Mucosa of rectum (tissue), 2 donors: ENCODE data around the gene ELOB.

Experiments used
- H3K27ac ChIP-seq, 2 donors: one replicate each; pipeline ENCODE4 v1.7.0; 2013; ENCODE audit warnings: inconsistent platforms in 2 of 2, low read depth in 2 of 2, low read length in 2 of 2
- H3K27me3 ChIP-seq, 2 donors: one replicate each; pipeline ENCODE4 v1.7.0; 2013; ENCODE audit warnings: low read length in 2 of 2; ENCODE audit not compliant: control insufficient read depth in 2 of 2, insufficient read depth in 2 of 2
- H3K36me3 ChIP-seq, 2 donors: one replicate each; pipeline ENCODE4 v1.7.0; 2013; ENCODE audit warnings: low read length in 2 of 2; ENCODE audit not compliant: control insufficient read depth in 2 of 2, insufficient read depth in 2 of 2
- H3K4me1 ChIP-seq, 2 donors: one replicate each; pipeline ENCODE4 v1.7.0; 2013; ENCODE audit warnings: low read length in 2 of 2, mild to moderate bottlenecking in 1 of 2; ENCODE audit not compliant: control insufficient read depth in 2 of 2, insufficient read depth in 2 of 2
- H3K4me3 ChIP-seq, 2 donors: one replicate each; pipeline ENCODE4 v1.7.0; 2013; ENCODE audit warnings: low read length in 2 of 2
- H3K9ac ChIP-seq, 2 donors: one replicate each; pipeline ENCODE4 v1.7.0; 2013; ENCODE audit warnings: low read length in 2 of 2, low read depth in 1 of 2, mild to moderate bottlenecking in 1 of 2
- H3K9me3 ChIP-seq, 2 donors: one replicate each; pipeline ENCODE4 v1.7.0; 2013; ENCODE audit warnings: low read length in 2 of 2; ENCODE audit not compliant: control insufficient read depth in 2 of 2
- donor health status: healthy.
- donor health status: Normal muscosa, but diverticular disease.

ELOB gene

GRCh38 chr16:2783581-2784357, 6.7 kb upstream of the ELOB start:
- H3K4me3 ChIP-seq, result no peak overlapping the region
- peaks cover 17% of the 10 kb centered on the region in 2 donors for H3K27me3 ChIP-seq
- H3K9me3 ChIP-seq, result no peaks in the 10 kb centered on the region
- H3K9ac ChIP-seq, result no peak overlapping the region
- peaks cover 8 to 12% of the 10 kb centered on the region in 2 donors for H3K4me1 ChIP-seq
- H3K36me3 ChIP-seq, result no peaks in the 10 kb centered on the region
- no peak overlapping the region for H3K27ac ChIP-seq

GRCh38 chr16:2782583-2783351, 5.7 kb upstream of the ELOB start:
- no peak overlapping the region for H3K9ac ChIP-seq
- H3K4me3 ChIP-seq, result no peak overlapping the region
- no peaks in the 10 kb centered on the region for H3K9me3 ChIP-seq
- peaks cover 17% of the 10 kb centered on the region in 2 donors for H3K27me3 ChIP-seq
- peaks cover 17 to 20% of the 10 kb centered on the region in 2 donors for H3K4me1 ChIP-seq
- H3K36me3 ChIP-seq, result no peaks in the 10 kb centered on the region
- no peak overlapping the region for H3K27ac ChIP-seq

GRCh38 chr16:2779978-2780898, 3.2 kb upstream of the ELOB start:
- no peak overlapping the region for H3K4me3 ChIP-seq
- no peaks in the 10 kb centered on the region for H3K9me3 ChIP-seq
- H3K9ac ChIP-seq, result no peak overlapping the region
- peaks cover 3 to 5% of the 10 kb centered on the region in 2 donors for H3K27me3 ChIP-seq
- H3K4me1 ChIP-seq, result peaks cover 21 to 24% of the 10 kb centered on the region in 2 donors
- peaks cover under 1 to 1% of the 10 kb centered on the region in 2 donors for H3K36me3 ChIP-seq
- H3K27ac ChIP-seq, result no peak overlapping the region

- no peak overlapping the region for H3K27ac ChIP-seq
- no peaks in the 10 kb centered on the region for H3K27me3 ChIP-seq
- H3K9me3 ChIP-seq, result no peaks in the 10 kb centered on the region
- H3K4me3 ChIP-seq, result no peak overlapping the region
- peaks cover 8% of the 10 kb centered on the region in 2 donors for H3K36me3 ChIP-seq
- H3K9ac ChIP-seq, result no peak overlapping the region
- peaks cover 23 to 25% of the 10 kb centered on the region in 2 donors for H3K4me1 ChIP-seq
These were observed 2.3 kb upstream of the ELOB start for GRCh38 chr16:2779151-2779920.

- no peaks in the 10 kb centered on the region for H3K27me3 ChIP-seq
- peaks cover 23 to 25% of the 10 kb centered on the region in 2 donors for H3K4me1 ChIP-seq
These were observed 1.5 kb upstream of the ELOB start for GRCh38 chr16:2778630-2778958.

GRCh38 chr16:2777903-2778629, 986 bp upstream of the ELOB start:
- Histone ChIP-seq H3K36me3 (peaks cover 14 to 20% of the 10 kb centered on the region in 2 donors), H3K9me3 (no peaks in the 10 kb centered on the region), H3K4me1 (peaks cover 23 to 25% of the 10 kb centered on the region in 2 donors), H3K27me3 (no peaks in the 10 kb centered on the region), H3K9ac (peak overlapping the region; percentile 100), H3K4me3 (peak overlapping the region; percentile 95 to 96), H3K27ac (peak overlapping the region; percentile 99 to 100)

More at GRCh38 chr16:2778630-2778958, 1.5 kb upstream of the ELOB start:
- Histone ChIP-seq H3K27ac (peak overlapping the region; percentile 99 to 100), H3K9ac (peak overlapping the region; percentile 100), H3K4me3 (peak overlapping the region; percentile 95 to 96), H3K9me3 (no peaks in the 10 kb centered on the region), H3K36me3 (peaks cover 11 to 16% of the 10 kb centered on the region in 2 donors)

- H3K9me3 ChIP-seq, result no peaks in the 10 kb centered on the region
- peaks cover 23 to 25% of the 10 kb centered on the region in 2 donors for H3K4me1 ChIP-seq
- peak overlapping the region; percentile 74 to 94 for H3K9ac ChIP-seq
- H3K36me3 ChIP-seq, result peaks cover 26 to 31% of the 10 kb centered on the region in 2 donors
- H3K4me3 ChIP-seq, result peak overlapping the region; percentile 72 to 91
- H3K27me3 ChIP-seq, result no peaks in the 10 kb centered on the region
- peak overlapping the region; percentile 69 to 81 for H3K27ac ChIP-seq
These were observed 460 bp downstream of the ELOB start for GRCh38 chr16:2776500-2777139.

GRCh38 chr16:2775765-2776499, 1.1 kb downstream of the ELOB start:
- Histone ChIP-seq H3K9ac (peak overlapping the region; percentile 74 to 94), H3K4me3 (peak overlapping the region; percentile 72 to 91), H3K9me3 (no peaks in the 10 kb centered on the region), H3K27me3 (no peaks in the 10 kb centered on the region), H3K36me3 (peaks cover 31 to 37% of the 10 kb centered on the region in 2 donors), H3K4me1 (peaks cover 23 to 25% of the 10 kb centered on the region in 2 donors), H3K27ac (no peak overlapping the region)
